GM12892 (cell line): ENCODE data around the gene RAD1.

Source experiments
- POLR2A ChIP-seq: IDR thresholded peaks from 2 replicates; pipeline ENCODE4 v1.6.1; 2011; ENCODE audit warnings: low read depth, low read length, control low read depth
- POLR2AphosphoS5 ChIP-seq: IDR thresholded peaks from 2 replicates; pipeline ENCODE4 v1.6.1; 2011; ENCODE audit warnings: low read depth, low read length, control low read depth
- TAF1 ChIP-seq: IDR thresholded peaks from 2 replicates; pipeline ENCODE4 v1.6.1; 2011; ENCODE audit warnings: low read depth, mild to moderate bottlenecking, control low read depth, low read length, borderline replicate concordance

- TF ChIP-seq POLR2A (no peak), TAF1 (no peak), POLR2AphosphoS5 (no peak)
These were observed 25.9 kb downstream of the RAD1 start for GRCh38 chr5:34889394-34889793.
